GM23338 (cell line): ENCODE data around the gene RBL1. TPM values are rescaled to one million over a fixed set of nuclear protein-coding genes. Genes with fewer than 3 reads are reported as not detected.

Experiments used
- ATAC-seq: fragments of 200-7000 bp; cut with Tn5 transposase; 3 replicates; pipeline ENCODE4 v1.9.1; 2020
- DNase-seq: peaks from one replicate; pipeline ENCODE4 v3.0.0-alpha.2; 2015; ENCODE audit warnings: low spot score
- H2AFZ ChIP-seq: fragments of 200-600 bp; sonication (generic); 2 replicates; pipeline ENCODE4 v1.8.0; 2016; ENCODE audit warnings: antibody characterized with exemption, mild to moderate bottlenecking, moderate library complexity
- H3F3A ChIP-seq: fragments of 200-600 bp; sonication (generic); replicated peaks from 2 replicates; pipeline ENCODE4 v1.8.0; 2017; ENCODE audit warnings: antibody characterized with exemption, mixed run types, low read depth
- H3K27ac ChIP-seq: fragments of 200-600 bp; sonication (generic); 2 replicates; pipeline ENCODE4 v1.6.1; 2016; ENCODE audit warnings: low read depth
- H3K27me3 ChIP-seq: fragments of 200-600 bp; sonication (generic); 2 replicates; pipeline ENCODE4 v1.8.0; 2016; ENCODE audit warnings: mild to moderate bottlenecking, mixed run types, moderate library complexity; ENCODE audit not compliant: insufficient read depth
- H3K36me3 ChIP-seq: fragments of 200-600 bp; sonication (generic); 2 replicates; pipeline ENCODE4 v1.8.0; 2016; ENCODE audit warnings: mild to moderate bottlenecking; ENCODE audit not compliant: insufficient read depth
- H3K4me1 ChIP-seq: fragments of 200-600 bp; sonication (generic); 2 replicates; pipeline ENCODE4 v1.8.0; 2016; ENCODE audit warnings: mild to moderate bottlenecking, moderate library complexity; ENCODE audit not compliant: insufficient read depth
- H3K4me2 ChIP-seq: fragments of 200-600 bp; sonication (generic); 2 replicates; pipeline ENCODE4 v1.7.1; 2017; ENCODE audit warnings: mixed run types
- H3K4me3 ChIP-seq: fragments of 200-600 bp; sonication (generic); 2 replicates; pipeline ENCODE4 v1.6.1; 2016; ENCODE audit warnings: mixed run types
- H3K79me2 ChIP-seq: fragments of 200-600 bp; sonication (generic); replicated peaks from 2 replicates; pipeline ENCODE4 v1.8.0; 2017; ENCODE audit warnings: mild to moderate bottlenecking; ENCODE audit not compliant: insufficient read depth
- H3K9me2 ChIP-seq: fragments of 200-600 bp; sonication (generic); 2 replicates; pipeline ENCODE4 v1.8.0; 2017; ENCODE audit not compliant: insufficient read depth
- H4K20me1 ChIP-seq: fragments of 200-600 bp; sonication (generic); replicated peaks from 2 replicates; pipeline ENCODE4 v1.8.0; 2017; ENCODE audit warnings: mild to moderate bottlenecking; ENCODE audit not compliant: insufficient read depth
- H3K27ac Mint-ChIP-seq: 2 replicates; pipeline ENCODE4 v1.8.0; 2020; ENCODE audit warnings: inconsistent platforms, mild to moderate bottlenecking, moderate library complexity, mixed read lengths
- H3K27me3 Mint-ChIP-seq: 3 replicates; pipeline ENCODE4 v1.8.0; 2022; ENCODE audit warnings: low read depth, mild to moderate bottlenecking, moderate library complexity, mixed read lengths, inconsistent platforms; ENCODE audit not compliant: insufficient read depth, poor library complexity
- H3K36me3 Mint-ChIP-seq: 3 replicates; pipeline ENCODE4 v1.8.0; 2021; ENCODE audit warnings: low read depth, mild to moderate bottlenecking, inconsistent platforms, moderate library complexity, mixed read lengths
- H3K4me1 Mint-ChIP-seq: 3 replicates; pipeline ENCODE4 v1.8.0; 2020; ENCODE audit warnings: mild to moderate bottlenecking, inconsistent platforms, mixed read lengths
- H3K4me3 Mint-ChIP-seq: 3 replicates; pipeline ENCODE4 v1.8.0; 2021; ENCODE audit warnings: moderate library complexity, mild to moderate bottlenecking, inconsistent platforms, mixed read lengths
- H3K9me3 Mint-ChIP-seq: 3 replicates; pipeline ENCODE4 v1.8.0; 2020; ENCODE audit warnings: moderate library complexity, mild to moderate bottlenecking, inconsistent platforms, mixed read lengths
- CREB1 ChIP-seq: fragments of 250-450 bp; sonication (Bioruptor Pico); IDR thresholded peaks from 2 replicates; pipeline ENCODE4 v1.5.0; 2020; ENCODE audit warnings: low read depth, mild to moderate bottlenecking, moderate library complexity
- CTCF ChIP-seq, 2 experiments: fragments of 200-600 bp in 1 of 2; sonication (generic) in 1 of 2; conservative IDR thresholded peaks; 2 replicates each; pipeline versions ENCODE4 v1.5.1 to v1.6.1; 2016 to 2017; ENCODE audit warnings: antibody characterized with exemption in 2 of 2, low read depth in 2 of 2, mild to moderate bottlenecking in 2 of 2, moderate library complexity in 1 of 2
- EZH2 ChIP-seq: fragments of 200-600 bp; sonication (generic); IDR thresholded peaks from one replicate; pipeline ENCODE4 v1.8.0; 2017; ENCODE audit warnings: antibody characterized with exemption, mild to moderate bottlenecking, low read depth; ENCODE audit not compliant: unreplicated experiment
- JUNB ChIP-seq: IDR thresholded peaks from one replicate; pipeline ENCODE4 v1.6.1; 2016; ENCODE audit warnings: antibody characterized with exemption; ENCODE audit not compliant: unreplicated experiment
- NANOG ChIP-seq: IDR thresholded peaks from 2 replicates; pipeline ENCODE4 v1.6.1; 2016; ENCODE audit warnings: antibody characterized with exemption, borderline replicate concordance
- POLR2AphosphoS5 ChIP-seq: IDR thresholded peaks from 2 replicates; pipeline ENCODE4 v1.6.1; 2016; ENCODE audit warnings: antibody characterized with exemption, low read depth
- REST ChIP-seq: IDR thresholded peaks from one replicate; pipeline ENCODE4 v1.6.1; 2018; ENCODE audit warnings: antibody characterized with exemption; ENCODE audit not compliant: unreplicated experiment
- STAT1 ChIP-seq: IDR thresholded peaks from one replicate; pipeline ENCODE4 v1.6.1; 2016; ENCODE audit warnings: antibody characterized with exemption; ENCODE audit not compliant: unreplicated experiment
- ZNF114 ChIP-seq: fragments of 250-450 bp; sonication (Bioruptor Pico); IDR thresholded peaks from 2 replicates; pipeline ENCODE4 v1.5.0; 2020; ENCODE audit warnings: mild to moderate bottlenecking, moderate library complexity
- ZNF331 ChIP-seq: fragments of 250-450 bp; sonication (Bioruptor Pico); IDR thresholded peaks from 2 replicates; pipeline ENCODE4 v1.5.0; 2020; ENCODE audit warnings: low read depth, mild to moderate bottlenecking, moderate library complexity
- ZNF462 ChIP-seq: fragments of 250-450 bp; sonication (Bioruptor Pico); IDR thresholded peaks from 2 replicates; pipeline ENCODE4 v1.5.0; 2020; ENCODE audit warnings: mild to moderate bottlenecking, moderate library complexity
- polyA plus RNA-seq: library from polyadenylated mRNA; unstranded; fragments of >200 nt; fragmentation: Nextera tagmentation; extraction: Ambion mirVana; gene quantifications from 2 replicates; pipeline ENCODE4 v1.2.1, GENCODE V29; 2016
- total RNA-seq: library from RNA; depleted of rRNA; stranded (reverse); fragments of >200 nt; shearing (Covaris generic); gene quantifications from 2 replicates; pipeline ENCODE4 v1.2.3, GENCODE V29; 2014

RBL1 gene
- total and polyA plus RNA-seq, 2 experiments from 2014 or later, result 6.4 to 12.6 TPM

- ATAC-seq (no peak), DNase-seq (no peak)
- H3K27me3 ChIP-seq, result no peaks in the 10 kb centered on the region
- H3K4me2 ChIP-seq, result no peak overlapping the region
- Mint-ChIP-seq H3K36me3 (peaks cover 82% of the 10 kb centered on the region), H3K27me3 (peaks cover 1% of the 10 kb centered on the region), H3K4me1 (no peaks in the 10 kb centered on the region), H3K27ac (no peak overlapping the region), H3K4me3 (no peak overlapping the region), H3K9me3 (peaks cover 45% of the 10 kb centered on the region)
- H3K27ac ChIP-seq, result no peak overlapping the region
- H2AFZ ChIP-seq, result no peak overlapping the region
- H3K79me2 ChIP-seq, result no peaks in the 10 kb centered on the region
- TF ChIP-seq STAT1 (no peak), JUNB (no peak), EZH2 (no peak), REST (no peak), CTCF (conservative IDR thresholded peaks at IDR 0.05; ENCODE audit: low read depth in 2 of 2) (no peak), ZNF331 (CRISPR knock-in tag) (no peak), ZNF114 (CRISPR knock-in tag) (no peak), POLR2AphosphoS5 (no peak), ZNF462 (no peak), NANOG (no peak), CREB1 (CRISPR knock-in tag) (no peak)
- peaks cover 25% of the 10 kb centered on the region for H3K36me3 ChIP-seq
- H3K9me2 ChIP-seq, result no peaks in the 10 kb centered on the region
- no peak overlapping the region for H3K4me3 ChIP-seq
- no peaks in the 10 kb centered on the region for H3K4me1 ChIP-seq
- H4K20me1 ChIP-seq, result no peaks in the 10 kb centered on the region
- H3F3A ChIP-seq, result no peaks in the 10 kb centered on the region
Measured at GRCh38 chr20:36998652-36999051, 97.1 kb downstream of the RBL1 start.
